GM18526 (cell line): Measurements from ENCODE around the gene NFE2L2.

Experiments
- POLR2A ChIP-seq: IDR thresholded peaks from 3 replicates; pipeline ENCODE4 v1.6.1; 2011; ENCODE audit not compliant: insufficient read length; ENCODE audit errors: extremely low read depth

Gene NFE2L2

DNA sequence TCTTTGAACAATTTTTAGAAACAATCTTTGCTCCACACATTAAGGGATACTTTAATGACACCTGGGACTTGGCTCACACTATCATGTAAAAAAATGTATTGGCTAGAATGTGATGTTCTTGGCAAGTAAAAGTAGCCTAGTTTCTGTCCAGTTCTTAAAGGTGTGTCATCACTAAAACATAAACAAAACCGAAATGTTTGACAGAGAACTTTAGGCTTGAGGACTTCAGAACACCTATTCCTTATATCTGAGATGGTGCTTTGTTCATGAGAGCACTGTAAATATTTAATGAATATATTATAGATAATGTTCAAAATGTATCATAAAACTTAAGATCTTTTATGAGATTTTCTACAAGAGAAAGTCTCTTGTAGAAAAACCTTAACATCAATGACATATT, 71.7 kb downstream of the NFE2L2 start:
- TF ChIP-seq POLR2A, result no peak

DNA sequence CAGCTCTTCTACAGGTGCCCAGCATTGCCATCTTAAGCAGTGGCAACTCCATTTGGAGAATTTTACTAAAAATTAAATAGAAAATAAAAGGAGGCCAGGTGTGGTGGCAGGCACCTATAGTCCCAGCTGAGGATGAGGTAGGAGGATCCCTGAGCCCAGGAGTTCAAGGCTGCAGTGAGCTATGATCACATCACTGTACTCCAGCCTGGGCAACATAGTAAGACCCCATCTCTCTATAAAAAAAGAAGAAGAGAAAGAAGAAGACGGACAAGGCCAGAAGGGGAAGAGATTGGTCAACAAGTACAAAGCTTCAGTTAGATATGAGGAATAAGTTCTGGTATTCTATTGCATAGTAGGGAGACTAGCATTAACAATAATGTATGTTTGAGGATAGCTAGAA, 73.6 kb downstream of the NFE2L2 start:
- no peak for TF ChIP-seq POLR2A

DNA sequence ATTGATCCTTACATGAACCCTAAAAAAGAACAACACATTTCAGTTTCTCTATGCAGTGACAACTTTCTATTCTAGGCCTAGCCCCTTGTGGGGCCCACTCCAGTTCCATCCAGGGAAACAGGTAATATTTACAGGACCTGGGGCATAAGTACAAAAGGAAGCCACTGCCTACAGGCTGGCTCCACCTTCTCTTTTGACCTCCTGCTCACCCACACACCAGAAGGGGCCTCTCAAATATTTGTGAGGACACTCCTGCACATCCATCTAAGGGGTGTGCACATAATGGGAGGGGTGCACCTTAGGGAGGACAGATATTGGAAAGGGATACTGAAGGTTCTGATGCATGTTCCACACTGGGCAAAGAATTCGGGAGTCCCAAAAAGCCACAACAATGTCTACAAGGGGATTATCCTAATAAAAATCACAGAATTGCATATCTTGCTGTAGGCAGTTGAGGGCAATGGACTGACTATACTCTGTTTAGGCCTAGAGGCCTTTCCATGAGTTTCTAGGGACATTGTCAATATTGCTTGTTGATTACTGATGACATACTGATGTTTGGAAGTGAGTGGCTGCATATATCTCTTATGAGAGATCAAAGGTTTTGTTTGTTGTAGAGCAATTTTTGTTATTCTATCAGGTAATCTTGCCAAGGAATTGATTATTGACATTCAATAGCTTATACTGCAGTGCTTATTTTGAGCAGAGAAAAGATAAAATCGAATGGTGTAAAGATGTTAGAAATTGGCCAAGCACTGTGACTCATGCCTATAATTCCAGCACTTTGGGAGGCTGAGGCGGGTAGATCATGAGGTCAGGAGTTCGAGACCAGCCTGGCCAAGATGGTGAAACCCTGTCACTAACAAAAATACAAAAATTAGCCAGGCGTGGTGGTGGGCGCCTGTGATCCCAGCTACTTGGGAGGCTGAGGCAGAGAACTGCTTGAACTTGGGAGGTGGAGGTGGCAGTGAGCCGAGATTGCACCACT, 75.8 kb downstream of the NFE2L2 start:
- no peak for TF ChIP-seq POLR2A

DNA sequence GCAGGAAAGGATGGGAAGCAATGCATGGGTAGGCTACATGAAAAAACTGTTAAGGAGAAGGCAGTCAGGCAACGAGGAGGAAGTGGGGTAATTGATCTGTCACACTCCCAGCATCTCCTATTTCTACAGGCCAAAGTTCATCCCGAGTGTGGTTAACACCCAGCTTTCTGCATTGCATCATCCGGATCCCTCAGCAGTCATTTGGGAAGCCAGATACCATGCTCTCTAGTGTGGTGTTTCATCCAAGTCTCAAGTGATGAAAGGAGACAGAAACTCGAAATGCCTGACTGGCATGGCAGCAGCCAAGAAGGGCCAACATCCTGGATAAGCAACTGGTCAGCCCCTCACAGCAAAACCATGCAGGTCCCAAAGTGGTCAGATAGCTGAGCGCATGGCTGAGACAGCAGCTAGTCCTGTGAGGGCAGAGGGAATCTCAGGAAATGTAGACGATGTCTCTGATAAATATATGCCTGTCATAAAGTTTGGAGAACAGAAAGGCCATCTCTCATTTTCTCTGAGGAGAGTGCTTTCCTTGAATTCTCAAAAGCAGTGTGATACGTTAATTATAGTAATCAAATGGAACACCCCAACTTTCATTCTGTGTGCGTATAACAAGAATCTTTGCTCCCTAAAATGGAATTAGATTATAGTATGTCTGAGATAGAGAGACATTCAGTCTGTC, 76.8 kb downstream of the NFE2L2 start:
- TF ChIP-seq POLR2A, result no peak

DNA sequence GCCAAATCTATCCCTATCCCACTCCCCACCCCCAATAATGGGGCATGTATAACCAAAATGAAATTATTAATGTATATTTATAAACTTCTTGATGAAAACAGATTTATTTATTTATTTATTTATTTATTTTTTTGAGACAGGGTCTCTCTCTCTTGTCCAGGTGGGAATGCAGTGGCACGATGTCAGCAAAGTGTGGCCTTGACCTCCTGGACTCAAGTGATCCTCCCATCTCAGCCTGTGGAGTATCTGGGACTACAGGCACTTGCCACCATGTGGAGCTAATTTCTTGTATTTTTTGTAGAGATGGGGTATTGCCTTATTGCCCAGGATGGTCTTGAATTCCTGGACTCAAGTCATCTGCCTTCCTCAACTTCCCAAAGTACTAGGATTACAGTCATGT, 79.9 kb downstream of the NFE2L2 start:
- TF ChIP-seq POLR2A, result no peak

DNA sequence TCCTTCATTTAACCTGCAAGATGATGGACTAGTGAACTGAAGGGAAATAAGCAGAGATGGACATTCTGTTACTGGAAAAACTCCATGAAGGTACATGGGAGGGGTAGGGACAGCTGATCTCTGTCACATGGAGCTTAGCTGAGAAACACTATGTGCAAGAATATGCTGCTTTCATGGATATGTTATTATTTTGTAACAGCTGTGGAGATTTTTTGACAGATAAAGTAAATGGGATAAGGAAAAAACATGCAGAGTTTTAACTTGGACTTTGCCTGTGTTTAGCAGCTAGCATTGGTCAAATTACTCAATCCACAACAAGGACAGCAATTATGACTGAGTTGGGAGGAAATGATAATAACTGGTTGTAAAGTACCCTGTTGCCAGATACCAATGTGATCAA, 80.7 kb downstream of the NFE2L2 start:
- no peak for TF ChIP-seq POLR2A
